Endothelial cell of umbilical vein (primary cell): Measurements from ENCODE around the gene NT5DC4. TPM values are rescaled to one million over a fixed set of nuclear protein-coding genes. Genes with fewer than 3 reads are reported as not detected.

Source experiments
- BruUV-seq: library from RNA; stranded (reverse); fragments of 400-500 nt; replicated peaks from 2 replicates; lab custom pipeline; 2021; lab: Mats Ljungman, UMichigan
- CTCF ChIA-PET: fragments of 300-600, 350-600 bp; sonication (Branson Sonifier 250); formaldehyde crosslinking; loops from one replicate; lab custom pipeline; 2021; ENCODE audit warnings: antibody characterized with exemption, inconsistent platforms; lab: Charles Lee
- POLR2A ChIA-PET: fragments of 300-600, 350-600 bp; sonication (Branson Sonifier 250); formaldehyde crosslinking; loops from one replicate; lab custom pipeline; 2021; ENCODE audit warnings: antibody characterized with exemption, inconsistent platforms; lab: Charles Lee
- DNase-seq: peaks from one replicate; pipeline ENCODE4 v3.0.0-alpha.2; 2011; ENCODE audit warnings: low read depth, low spot score
- FAIRE-seq: peaks from 2 replicates; lab custom pipeline; 2011; peaks lifted over from hg19 to GRCh38; lab: Jason Lieb, UNC
- H2AFZ ChIP-seq: 2 replicates; pipeline ENCODE4 v1.6.0; 2012; ENCODE audit warnings: low read depth, low read length, control low read depth, inconsistent platforms
- H3K27ac ChIP-seq: 2 replicates; pipeline ENCODE4 v1.5.1; 2011; ENCODE audit warnings: low read depth, mild to moderate bottlenecking, control low read depth, low read length, moderate library complexity; ENCODE audit not compliant: insufficient read depth
- H3K27me3 ChIP-seq, 2 experiments: 2 replicates each; pipeline versions ENCODE4 v1.6.0 to v1.6.1; 2011; ENCODE audit warnings: low read length in 2 of 2, mixed read lengths in 1 of 2; ENCODE audit not compliant: control insufficient read depth in 2 of 2, insufficient read depth in 2 of 2
- H3K36me3 ChIP-seq, 2 experiments: 2 replicates in 1 of 2; 3 replicates in 1 of 2; pipeline ENCODE4 v1.5.1; 2011; ENCODE audit warnings: low read length in 2 of 2, mild to moderate bottlenecking in 1 of 2, moderate library complexity in 1 of 2; ENCODE audit not compliant: control insufficient read depth in 2 of 2, insufficient read depth in 2 of 2; ENCODE audit errors: extremely low read depth in 1 of 2
- H3K4me1 ChIP-seq: 3 replicates; pipeline ENCODE4 v1.5.1; 2011; ENCODE audit warnings: mild to moderate bottlenecking, low read length; ENCODE audit not compliant: control insufficient read depth, insufficient read depth; ENCODE audit errors: extremely low read depth
- H3K4me2 ChIP-seq: 2 replicates; pipeline ENCODE4 v1.6.1; 2011; ENCODE audit warnings: low read length, control low read depth, mixed read lengths; ENCODE audit not compliant: insufficient read depth
- H3K4me3 ChIP-seq, 3 experiments: fragments of 200-600 bp in 1 of 3; sonication (generic), shearing (Covaris generic) in 1 of 3; replicated peaks in 1 of 3; 2 replicates each; pipeline ENCODE4 v1.5.1; 2011 to 2016; ENCODE audit warnings: control low read depth in 3 of 3, low read length in 3 of 3, mild to moderate bottlenecking in 2 of 3, inconsistent platforms in 1 of 3, low read depth in 1 of 3, moderate library complexity in 1 of 3; ENCODE audit not compliant: insufficient read depth in 1 of 3
- H3K79me2 ChIP-seq: 2 replicates; pipeline ENCODE4 v1.6.0; 2012; ENCODE audit warnings: low read length, inconsistent platforms; ENCODE audit not compliant: control insufficient read depth, insufficient read depth
- H3K9ac ChIP-seq: replicated peaks from 2 replicates; pipeline ENCODE3; 2011; ENCODE audit warnings: low read length, control low read depth; ENCODE audit not compliant: insufficient read depth; ENCODE audit errors: extremely low read depth
- H3K9me1 ChIP-seq: replicated peaks from 3 replicates; pipeline ENCODE4 v1.6.0; 2011; ENCODE audit warnings: mild to moderate bottlenecking, low read length; ENCODE audit not compliant: control insufficient read depth, insufficient read depth; ENCODE audit errors: extremely low read depth
- H3K9me3 ChIP-seq: replicated peaks from 2 replicates; pipeline ENCODE4 v1.5.1; 2012; ENCODE audit warnings: low read length, inconsistent platforms; ENCODE audit not compliant: control insufficient read depth, insufficient read depth
- H4K20me1 ChIP-seq: replicated peaks from 2 replicates; pipeline ENCODE3; 2011; ENCODE audit warnings: mild to moderate bottlenecking, low read length; ENCODE audit not compliant: control insufficient read depth, insufficient read depth; ENCODE audit errors: extremely low read depth
- CTCF ChIP-seq, 2 donors: IDR thresholded peaks; 1 replicate in 1 of 2; 2 replicates in 1 of 2; pipeline ENCODE4 v1.5.1; 2011; ENCODE audit warnings: low read length in 2 of 2, mild to moderate bottlenecking in 2 of 2, moderate library complexity in 2 of 2, control low read depth in 1 of 2, inconsistent platforms in 1 of 2, low read depth in 1 of 2; ENCODE audit not compliant: insufficient read depth in 1 of 2; ENCODE audit errors: extremely low read depth in 1 of 2
- EZH2 ChIP-seq: IDR thresholded peaks from 2 replicates; pipeline ENCODE4 v1.6.1; 2012; ENCODE audit warnings: borderline replicate concordance, low read depth, mild to moderate bottlenecking, moderate library complexity, low read length, inconsistent platforms; ENCODE audit not compliant: severe bottlenecking
- FOS ChIP-seq: IDR thresholded peaks from 2 replicates; pipeline ENCODE4 v1.6.1; 2011; ENCODE audit warnings: mild to moderate bottlenecking, low read length, moderate library complexity, borderline replicate concordance; ENCODE audit not compliant: insufficient read depth
- GATA2 ChIP-seq: IDR thresholded peaks from 2 replicates; pipeline ENCODE4 v1.7.0; 2011; ENCODE audit warnings: low read depth, mild to moderate bottlenecking, moderate library complexity, mixed read lengths, low read length; ENCODE audit not compliant: insufficient read length, insufficient read depth
- JUN ChIP-seq: IDR thresholded peaks from 2 replicates; pipeline ENCODE4 v1.6.1; 2011; ENCODE audit warnings: borderline replicate concordance, low read depth; ENCODE audit not compliant: insufficient read length, insufficient read depth
- MYC ChIP-seq: IDR thresholded peaks from one replicate; pipeline ENCODE4 v1.6.1; 2011; ENCODE audit warnings: mild to moderate bottlenecking, low read depth, low read length
- POLR2A ChIP-seq: IDR thresholded peaks from 2 replicates; pipeline ENCODE4 v1.6.1; 2012; ENCODE audit warnings: low read depth, mild to moderate bottlenecking, control low read depth, low read length
- POLR2AphosphoS5 ChIP-seq: IDR thresholded peaks from 2 replicates; pipeline ENCODE4 v1.6.1; 2012; ENCODE audit warnings: low read depth, mild to moderate bottlenecking, control low read depth, low read length, moderate library complexity; ENCODE audit not compliant: insufficient read depth
- dilution Hi-C: fragments of 300-500 bp; cut with MboI; formaldehyde crosslinking; loops from one replicate; pipeline ENCODE4 v1.15.0; 2019; ENCODE audit warnings: low sequenced_read_pairs; ENCODE audit not compliant: extremely low pct_ligation_motif_present
- intact Hi-C: fragments of 100-400 bp; cut with micrococcal nuclease; formaldehyde crosslinking; loops from one replicate; pipeline ENCODE4 v1.10.0; 2022
- polyA plus RNA-seq, 4 experiments: library from polyadenylated mRNA; depleted of rRNA in 3 of 4; stranded (reverse) in 3 of 4; unstranded in 1 of 4; fragments of >200 nt; gene quantifications; 2 replicates each; pipeline versions ENCODE4 v1.2.1 to v1.2.3, GENCODE V29; 2011 to 2012; ENCODE audit warnings: missing spikeins in 1 of 4
- total RNA-seq: library from RNA; stranded (reverse); gene quantifications from 2 replicates; pipeline ENCODE4 v1.2.3, GENCODE V29; 2021
- TF ChIP-seq, protein P1 (sequence below): IDR thresholded peaks from 2 replicates; pipeline ENCODE4 v1.6.1; 2011; ENCODE audit not compliant: insufficient read depth, insufficient read length

NT5DC4 gene
- total and polyA plus RNA-seq, 2 donors (not counting 3 experiments of a cell fraction or from before 2014, with no cell fraction given) = not detected

GRCh38 chr2:112673008-112673407, 47.8 kb upstream of the NT5DC4 start:
- no peak for TF ChIP-seq EZH2
- no peak for TF ChIP-seq GATA2
- TF ChIP-seq FOS = no peak
- no peak for TF ChIP-seq CTCF (IDR thresholded peaks at IDR 0.05; ENCODE audit: extremely low read depth in 1 of 2, insufficient read depth in 1 of 2, low read depth in 1 of 2, low read length in 2 of 2)
- no peak for TF ChIP-seq JUN
- TF ChIP-seq POLR2A = no peak
- TF ChIP-seq POLR2AphosphoS5 = no peak
- no peak for TF ChIP-seq MYC
- TF ChIP-seq, protein P1, sequence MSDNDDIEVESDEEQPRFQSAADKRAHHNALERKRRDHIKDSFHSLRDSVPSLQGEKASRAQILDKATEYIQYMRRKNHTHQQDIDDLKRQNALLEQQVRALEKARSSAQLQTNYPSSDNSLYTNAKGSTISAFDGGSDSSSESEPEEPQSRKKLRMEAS = no peak

More at GRCh38 chr2:112673008-112673407, 47.8 kb upstream of the NT5DC4 start:
- CTCF ChIA-PET = interaction anchor here (1.3 to 6.6 kb wide), 3 partner anchors 11 to 18 kb away, joined by 3 to 34 read pairs (median 5); no protein-coding TSS in a partner anchor
- H3K4me1 ChIP-seq = peaks cover 33% of the 10 kb centered on the region
- H3K4me3 ChIP-seq = no peak overlapping the region
- H3K9ac ChIP-seq = no peak overlapping the region
- H4K20me1 ChIP-seq = no peaks in the 10 kb centered on the region
- H3K9me1 ChIP-seq = no peaks in the 10 kb centered on the region
- no TSS peak for BruUV-seq
- H3K36me3 ChIP-seq = no peaks in the 10 kb centered on the region
- no peak for DNase-seq
- FAIRE-seq = no peak
- H3K79me2 ChIP-seq = no peaks in the 10 kb centered on the region
- intact Hi-C loops (no loop called here), dilution Hi-C loops (no loop called here)
- H3K27ac ChIP-seq = no peak overlapping the region
- H2AFZ ChIP-seq = no peak overlapping the region
- H3K9me3 ChIP-seq = no peaks in the 10 kb centered on the region
- POLR2A ChIA-PET = no interaction called here
- no peak overlapping the region for H3K4me2 ChIP-seq
- no peaks in the 10 kb centered on the region for H3K27me3 ChIP-seq
